GM18507 (cell line): ENCODE data around the gene NUDT19.
"Not testable (repeated sequence)": the region's sequence is repeated elsewhere in the genome, so short reads cannot be mapped to it uniquely, and the experiment has no call there.

Experiments
- DNase-seq: peaks from one replicate; pipeline ENCODE4 v3.0.0; 2011; ENCODE audit warnings: low read depth; ENCODE audit not compliant: insufficient read length; ENCODE audit errors: extremely low spot score
- FAIRE-seq: peaks from 2 replicates; lab custom pipeline; 2011; peaks lifted over from hg19 to GRCh38; lab: Jason Lieb, UNC

Gene NUDT19

DNA sequence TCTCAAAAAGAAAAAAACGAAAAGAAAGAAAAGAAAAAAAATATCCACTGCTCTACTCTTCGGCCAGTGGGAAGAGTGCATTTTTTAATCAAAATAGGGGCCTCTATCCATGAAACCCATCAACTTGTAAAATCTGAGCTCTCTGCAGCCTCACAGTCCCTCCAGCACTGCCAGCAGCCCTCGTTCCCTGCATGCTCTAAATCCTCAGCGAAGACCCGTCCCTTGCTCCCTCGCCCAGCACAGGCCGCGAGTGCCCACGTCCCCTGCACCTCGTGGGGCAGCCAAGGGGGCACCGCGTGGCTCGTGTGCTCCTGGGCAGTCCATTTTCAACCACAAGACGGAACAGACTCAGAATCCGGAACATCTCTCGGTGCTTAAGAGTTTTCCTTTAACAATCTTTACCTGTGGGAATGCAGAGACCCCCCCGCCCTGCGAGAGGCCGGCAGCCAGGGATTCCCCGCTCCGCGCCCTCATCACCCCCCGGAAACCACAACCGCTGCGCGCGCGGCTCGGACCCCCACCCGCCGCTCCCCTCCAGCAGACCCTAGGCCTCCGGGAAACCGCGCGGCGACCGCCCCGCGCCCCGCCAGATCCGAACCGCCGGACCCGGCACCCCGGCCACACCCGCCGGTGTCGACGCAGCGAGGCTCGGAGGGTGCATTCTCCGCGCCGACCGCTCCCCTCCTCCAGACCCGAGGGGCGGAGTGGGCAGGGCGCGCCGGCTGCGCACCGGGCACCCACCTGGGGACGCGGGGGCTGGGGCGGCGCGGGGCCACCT, 17.3 kb upstream of the NUDT19 start:
- DNase-seq (peak; percentile 28), FAIRE-seq (no peak)

DNA sequence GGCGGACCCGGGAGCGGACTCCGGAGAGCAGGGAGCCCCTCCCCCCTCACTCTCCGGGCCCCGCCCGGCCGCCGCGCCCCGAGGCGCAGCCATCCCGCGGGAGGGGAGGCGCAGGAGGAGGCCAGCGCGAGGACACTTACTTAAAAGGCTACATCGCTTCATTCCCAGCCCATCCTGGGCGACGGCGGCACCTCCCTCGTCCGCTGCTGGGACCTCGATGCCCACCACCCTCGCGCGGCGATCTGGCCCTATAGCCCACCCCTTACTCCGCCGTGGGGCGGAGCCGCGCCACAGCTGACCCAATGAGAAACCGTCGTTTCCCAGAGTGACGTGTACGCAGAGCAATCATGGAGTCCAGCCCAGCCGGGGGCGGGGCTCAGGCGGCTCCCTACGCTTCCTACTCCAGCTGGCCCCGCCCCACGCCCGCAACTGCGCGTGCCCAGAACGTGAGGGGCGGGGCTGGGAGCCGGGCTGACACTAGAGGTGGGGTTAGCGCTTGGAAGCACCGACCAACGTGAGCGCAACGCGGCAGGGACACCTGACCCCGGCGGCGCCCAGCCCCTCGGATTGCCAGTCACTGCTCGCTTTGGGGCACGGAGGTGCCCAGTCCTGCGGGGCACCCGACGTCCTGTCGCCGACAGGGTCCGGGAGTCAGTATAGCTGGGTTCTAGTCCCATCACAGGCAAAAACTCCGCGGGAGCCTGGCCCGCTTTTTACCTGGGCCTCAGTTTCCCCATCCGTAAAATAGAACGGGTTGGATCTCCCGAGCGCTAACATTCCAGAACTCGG, 16.5 kb upstream of the NUDT19 start, which contains the start of gene ANKRD27:
Gene ANKRD27 (minus strand): TSS at position 250 of the 789 bp plus-strand sequence. CDS start 16,165 bp downstream, outside the sequence.
- DNase-seq (peak; percentile 98), FAIRE-seq (peak; percentile 95)

DNA sequence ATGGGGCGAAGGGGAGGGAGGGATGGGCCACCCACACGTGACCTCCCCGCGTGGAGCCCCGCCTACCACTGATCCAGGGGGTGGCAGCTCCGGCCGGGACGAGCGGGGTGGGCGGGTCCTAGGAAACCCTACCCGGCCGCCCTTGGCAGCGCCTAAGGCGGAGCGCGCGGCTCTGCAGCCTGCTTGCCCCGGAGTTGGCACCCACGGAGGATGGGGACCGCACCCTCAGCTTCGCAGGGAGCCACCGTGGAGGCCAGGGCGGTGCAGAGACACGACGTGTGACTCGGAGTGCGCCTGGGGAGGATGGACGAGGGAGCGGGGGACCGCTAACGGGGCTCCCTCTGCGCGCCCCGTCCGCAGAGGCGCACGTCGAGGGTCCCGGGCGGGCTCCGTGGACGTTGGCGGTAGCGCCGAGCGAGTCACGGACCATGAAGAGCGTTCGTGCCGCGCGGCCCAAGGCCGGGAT, 15.9 kb upstream of the NUDT19 start, which contains the start of gene RGS9BP:
Gene RGS9BP (plus strand): TSS at position 129 of the 466 bp plus-strand sequence. CDS start 416 bp downstream, outside the sequence.
- FAIRE-seq, result no peak
- DNase-seq, result no peak

DNA sequence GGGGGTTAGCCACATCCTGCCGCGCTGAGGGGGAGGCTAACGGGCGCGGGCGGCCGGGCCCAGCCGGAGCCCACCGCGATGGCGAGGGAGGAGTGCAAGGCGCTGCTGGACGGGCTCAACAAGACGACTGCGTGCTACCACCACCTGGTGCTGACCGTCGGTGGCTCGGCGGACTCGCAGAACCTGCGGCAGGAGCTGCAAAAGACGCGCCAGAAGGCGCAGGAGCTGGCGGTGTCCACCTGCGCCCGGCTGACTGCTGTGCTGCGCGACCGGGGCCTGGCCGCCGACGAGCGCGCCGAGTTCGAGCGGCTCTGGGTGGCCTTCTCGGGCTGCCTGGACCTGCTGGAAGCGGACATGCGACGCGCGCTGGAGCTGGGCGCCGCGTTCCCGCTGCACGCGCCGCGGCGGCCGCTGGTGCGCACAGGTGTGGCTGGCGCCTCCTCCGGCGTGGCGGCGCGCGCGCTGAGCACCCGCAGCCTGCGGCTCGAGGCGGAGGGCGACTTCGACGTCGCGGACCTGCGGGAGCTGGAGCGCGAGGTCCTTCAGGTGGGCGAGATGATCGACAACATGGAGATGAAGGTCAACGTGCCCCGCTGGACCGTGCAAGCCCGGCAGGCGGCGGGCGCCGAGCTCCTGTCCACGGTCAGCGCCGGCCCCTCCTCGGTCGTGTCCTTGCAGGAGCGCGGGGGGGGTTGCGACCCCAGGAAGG, 15.3 kb upstream of the NUDT19 start:
- DNase-seq (no peak), FAIRE-seq (no peak)

DNA sequence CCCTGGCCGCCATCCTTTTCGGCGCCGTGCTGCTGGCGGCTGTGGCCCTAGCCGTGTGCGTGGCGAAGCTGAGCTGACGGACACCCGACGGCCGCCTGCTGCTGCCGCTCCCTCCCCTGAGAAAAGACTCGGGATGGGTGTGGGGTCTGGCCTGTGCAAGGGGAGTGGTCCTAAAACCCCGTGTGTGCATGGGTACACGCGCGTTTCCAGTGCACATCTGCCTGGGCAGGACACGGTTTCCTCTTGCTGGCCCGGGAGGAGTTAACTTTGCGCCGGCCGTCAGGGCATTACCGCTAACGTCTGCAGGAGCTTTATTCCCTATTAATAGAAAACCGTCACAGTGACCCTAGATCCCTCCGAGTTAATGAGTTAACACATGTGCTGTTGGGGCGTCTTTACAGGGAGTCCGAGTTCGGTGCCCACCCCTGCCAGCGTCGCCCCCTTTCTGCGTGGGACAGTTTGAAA, 14.7 kb upstream of the NUDT19 start:
- DNase-seq, result no peak
- FAIRE-seq, result no peak

DNA sequence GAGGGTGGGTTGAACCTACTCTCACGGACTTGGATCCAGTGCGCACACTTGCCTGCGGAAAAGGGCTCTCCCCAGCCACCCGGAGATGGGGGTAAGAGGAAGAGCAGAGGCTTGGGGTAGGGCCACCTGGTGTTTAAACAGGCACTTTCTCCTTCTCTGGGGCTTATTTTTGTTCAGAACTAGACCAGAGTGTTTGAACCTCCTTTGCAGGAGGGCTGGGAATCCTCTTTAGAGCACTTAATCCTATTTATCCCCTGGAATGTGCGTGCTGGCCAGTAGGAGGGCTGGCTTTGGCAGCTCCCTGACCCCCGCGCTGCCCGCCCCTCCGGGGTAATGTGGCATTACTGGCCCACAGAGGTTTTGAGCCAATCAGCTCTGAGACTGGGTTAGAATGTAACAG, 14.0 kb upstream of the NUDT19 start:
- FAIRE-seq (no peak), DNase-seq (no peak)

DNA sequence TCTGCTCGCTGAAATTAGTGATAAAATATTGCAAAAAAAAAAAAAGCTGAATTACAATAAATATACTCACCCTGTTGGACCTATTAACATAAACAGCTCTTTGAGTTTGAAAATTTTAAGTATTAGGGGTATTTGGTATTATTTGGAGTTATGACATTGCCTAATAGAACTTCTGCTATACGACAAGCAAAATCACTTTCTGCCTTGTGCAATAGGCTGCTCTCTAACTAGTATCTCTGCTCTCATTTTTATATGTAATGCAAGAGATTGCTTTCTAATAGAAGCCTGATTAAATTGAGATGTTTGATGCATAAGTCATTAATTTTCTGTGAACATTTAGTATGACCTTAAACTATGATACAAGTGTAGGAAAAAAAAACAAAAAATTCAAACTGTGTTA, 10.6 kb upstream of the NUDT19 start:
- FAIRE-seq (no peak), DNase-seq (no peak)

DNA sequence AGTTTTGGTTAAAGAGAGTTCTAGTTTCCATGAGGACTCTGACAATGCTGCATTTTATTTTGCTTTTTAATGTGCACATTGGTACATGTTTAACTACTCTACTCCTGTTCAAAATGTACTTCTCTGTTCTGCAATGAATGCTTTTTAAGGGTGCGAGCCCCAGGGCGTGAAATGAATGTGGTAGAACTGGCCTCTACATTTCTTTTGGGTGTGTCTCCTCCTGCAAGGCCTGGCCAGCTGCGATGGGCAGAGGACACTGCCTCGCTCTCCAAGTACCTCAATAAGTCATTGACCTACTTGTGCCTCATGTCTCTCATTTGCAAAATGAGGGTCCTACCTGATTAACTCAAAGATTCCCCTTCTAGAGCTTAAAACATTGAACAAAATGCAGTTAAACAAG, 9.3 kb upstream of the NUDT19 start:
- DNase-seq (no peak), FAIRE-seq (no peak)

DNA sequence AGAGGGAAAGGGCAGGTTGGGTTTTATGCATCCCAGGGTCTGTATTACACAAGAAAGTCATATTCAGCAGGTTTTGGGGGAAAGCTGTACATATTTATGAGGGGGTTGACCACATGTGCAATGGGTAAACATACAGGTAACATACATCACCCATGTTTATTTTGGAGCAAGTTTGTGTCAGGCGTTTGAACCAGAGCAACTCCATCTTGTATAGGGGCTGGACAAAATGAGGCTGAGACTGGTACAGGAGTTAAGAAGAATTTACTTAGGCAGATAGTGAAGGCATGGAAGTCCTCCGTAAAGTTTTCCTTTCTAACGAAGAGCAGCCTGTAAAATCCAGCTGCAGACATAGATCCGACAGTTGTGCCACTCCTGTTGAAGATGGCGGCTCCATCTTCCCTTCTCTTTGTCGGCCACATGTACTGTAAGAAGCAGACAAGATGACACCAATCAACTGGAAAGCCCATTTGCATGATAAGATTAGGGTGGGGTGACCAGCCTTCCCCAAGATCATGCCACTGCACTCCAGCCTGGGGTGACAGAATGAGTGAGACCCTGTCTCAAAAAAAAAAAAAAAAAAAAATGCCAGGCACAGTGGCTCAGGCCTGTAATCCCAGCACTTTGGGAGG, 4.7 kb upstream of the NUDT19 start:
- DNase-seq (no peak), FAIRE-seq (no peak)

DNA sequence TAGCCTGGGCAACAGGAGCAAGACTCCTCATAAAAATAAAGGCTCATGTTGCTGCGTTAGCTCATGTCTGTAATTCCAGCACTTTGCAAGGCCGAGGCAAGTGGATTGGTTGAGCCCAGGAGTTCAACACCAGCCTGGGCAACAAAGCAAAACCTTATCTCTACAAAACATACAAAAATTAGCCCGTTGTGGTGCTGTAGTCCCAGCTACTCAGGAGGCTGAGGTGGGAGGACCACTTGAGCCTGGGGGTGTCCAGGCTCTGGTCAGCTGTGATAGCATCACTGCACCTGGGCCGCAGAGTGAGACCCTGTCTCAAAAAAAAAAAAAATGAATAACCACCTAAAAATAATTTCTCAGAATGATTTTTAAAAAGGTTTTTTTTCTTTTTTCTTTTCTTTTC, 3.9 kb upstream of the NUDT19 start:
- FAIRE-seq, result no peak
- no peak for DNase-seq

DNA sequence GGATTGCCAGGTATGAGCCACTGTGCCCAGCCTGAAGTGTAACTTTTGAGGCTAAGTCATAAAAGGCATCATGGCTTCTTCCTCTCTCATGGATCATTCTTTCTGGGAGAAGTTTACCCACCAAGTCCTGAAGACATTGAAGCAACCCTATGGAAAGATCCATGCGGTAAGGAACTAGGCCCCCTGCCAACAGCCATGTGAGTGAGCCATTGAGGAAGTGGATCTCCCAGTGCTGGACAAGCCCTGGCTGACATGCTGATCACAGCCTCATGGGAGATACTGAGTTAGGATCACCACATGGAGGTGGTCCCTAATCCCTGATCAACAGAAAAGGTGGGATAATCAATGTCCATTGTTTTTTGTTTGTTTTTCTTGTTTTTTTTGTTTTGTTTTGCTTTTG, 3.3 kb upstream of the NUDT19 start:
- DNase-seq, result no peak
- no peak for FAIRE-seq

DNA sequence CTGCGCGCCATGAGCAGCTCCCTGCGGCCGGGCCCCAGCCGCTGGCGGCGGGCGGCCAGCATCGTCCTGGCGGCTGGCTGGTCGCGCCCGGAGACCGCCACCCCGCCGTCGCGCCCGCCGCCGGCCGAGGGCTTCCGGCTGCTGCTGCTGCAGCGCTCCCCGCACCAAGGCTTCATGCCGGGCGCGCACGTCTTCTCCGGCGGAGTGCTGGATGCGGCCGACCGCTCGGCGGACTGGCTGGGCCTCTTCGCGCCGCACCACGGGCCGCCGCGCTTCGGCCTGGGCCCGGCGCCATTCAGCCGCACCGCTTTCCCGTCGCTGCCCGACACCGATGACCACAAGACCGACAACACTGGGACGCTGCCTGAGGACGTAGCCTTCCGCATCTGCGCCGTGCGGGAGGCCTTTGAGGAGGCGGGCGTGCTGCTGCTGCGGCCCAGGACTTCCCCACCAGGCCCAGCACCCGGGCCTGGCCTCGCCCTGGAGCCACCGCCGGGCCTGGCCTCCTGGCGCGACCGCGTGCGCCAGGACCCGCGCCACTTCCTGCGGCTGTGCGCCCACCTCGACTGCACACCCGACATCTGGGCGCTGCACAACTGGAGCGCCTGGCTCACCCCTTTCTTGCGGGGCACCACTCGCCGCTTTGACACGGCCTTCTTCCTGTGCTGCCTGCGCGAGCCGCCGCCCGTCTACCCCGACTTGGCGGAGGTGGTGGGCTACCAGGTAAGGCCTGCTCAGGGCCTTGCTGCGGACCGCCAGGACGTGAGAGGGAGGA, 518 bp downstream of the NUDT19 start:
- DNase-seq, result no peak
- no peak for FAIRE-seq

DNA sequence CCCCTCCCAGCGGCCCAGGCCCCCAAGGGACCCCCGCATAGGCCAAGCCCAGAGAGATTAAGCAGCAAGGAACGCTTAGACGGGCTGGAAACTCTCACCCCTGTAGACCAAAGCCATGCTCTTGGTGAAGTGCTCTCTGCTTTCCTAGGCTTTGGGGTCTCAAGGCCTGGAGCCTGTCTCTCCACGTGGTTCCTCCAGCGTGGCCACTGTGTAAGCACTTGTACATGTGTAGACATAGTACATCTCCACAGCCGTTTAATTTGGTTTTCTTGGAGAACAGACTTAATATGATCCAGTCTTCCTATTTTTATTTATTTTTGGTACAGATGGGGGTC, 1.1 kb downstream of the NUDT19 start:
- DNase-seq (no peak), FAIRE-seq (no peak)

DNA sequence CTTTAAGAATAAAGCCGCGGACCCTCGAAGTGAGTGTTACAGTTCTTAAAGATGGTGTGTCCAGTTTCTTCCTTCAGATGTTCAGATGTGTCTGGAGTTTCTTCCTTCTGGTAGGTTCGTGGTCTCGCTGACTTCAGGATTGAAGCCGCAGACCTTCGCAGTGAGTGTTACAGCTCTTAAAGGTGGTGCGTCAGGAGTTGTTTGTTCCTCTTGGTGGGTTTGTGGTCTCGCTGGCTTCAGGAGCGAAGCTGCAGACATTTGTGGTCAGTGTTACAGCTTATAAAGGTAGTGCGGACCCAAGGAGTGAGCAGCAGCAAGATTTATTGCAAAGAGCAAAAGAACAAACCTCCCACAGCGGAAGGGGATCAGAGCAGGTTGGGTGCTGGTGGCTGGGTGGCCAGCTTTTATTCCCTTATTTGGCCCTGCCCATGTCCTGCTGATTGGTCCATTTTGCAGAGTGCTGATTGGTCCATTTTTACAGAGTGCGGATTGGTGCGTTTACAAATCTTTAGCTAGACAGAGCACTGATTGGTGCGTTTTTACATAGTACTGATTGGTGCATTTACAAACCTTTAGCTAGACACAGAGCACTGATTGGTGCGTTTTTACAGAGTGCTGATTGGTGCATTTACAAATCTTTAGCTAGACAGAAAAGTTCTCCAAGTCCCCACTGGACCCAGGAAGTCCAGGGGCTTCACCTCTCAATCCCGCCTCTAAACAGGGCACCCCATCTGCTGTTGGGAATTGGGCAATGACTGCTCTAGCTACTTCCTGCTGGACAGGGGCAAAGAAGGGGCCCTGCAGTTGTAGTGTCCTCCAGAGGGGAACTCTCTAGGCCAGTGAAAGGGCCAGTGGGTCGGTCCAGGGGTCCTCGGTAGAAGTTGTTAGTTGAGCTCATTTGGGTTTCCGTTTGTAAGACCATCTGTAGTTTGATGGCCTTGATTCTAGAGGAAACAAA, 1.8 kb downstream of the NUDT19 start:
- not testable (repeated sequence) for FAIRE-seq, DNase-seq

DNA sequence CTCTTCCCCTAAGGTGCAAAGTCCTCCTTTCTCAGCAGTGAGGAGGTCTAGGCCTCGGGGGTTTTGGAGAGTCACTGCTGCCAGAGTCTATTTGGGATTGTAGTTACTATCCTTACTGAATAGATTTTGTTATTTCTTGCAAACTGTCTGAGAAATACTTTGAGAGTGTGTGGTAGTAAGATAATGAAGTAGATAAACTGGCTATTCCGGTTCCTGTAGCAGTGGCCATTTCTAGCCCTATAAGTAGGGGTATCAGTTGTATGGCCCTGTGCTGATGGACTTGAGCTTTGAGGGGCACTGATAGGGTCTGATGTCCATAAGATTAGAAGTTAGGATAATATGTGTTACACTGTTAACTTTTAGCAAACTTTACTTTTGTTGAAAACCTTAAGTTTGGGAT, 2.7 kb downstream of the NUDT19 start:
- DNase-seq, FAIRE-seq: not testable (repeated sequence)

DNA sequence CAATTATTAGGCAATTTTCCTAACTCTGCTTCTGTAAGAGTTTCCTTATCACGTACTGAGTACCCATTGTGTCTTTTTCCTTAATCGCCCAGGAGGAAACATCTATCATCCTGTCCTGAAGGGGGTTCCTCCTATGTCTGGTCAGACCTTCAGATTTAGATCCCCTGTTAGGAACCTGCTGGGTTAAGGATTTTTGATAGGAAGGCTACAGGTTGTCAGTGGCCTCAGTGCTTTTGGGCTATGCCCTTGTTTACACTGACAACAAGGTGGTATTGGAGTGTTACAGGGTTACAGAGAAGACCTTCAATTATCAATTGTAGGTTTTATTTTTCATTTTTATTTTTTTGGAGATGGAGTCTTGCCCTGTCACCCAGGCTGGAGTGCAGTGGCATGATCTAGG, 3.2 kb downstream of the NUDT19 start:
- DNase-seq, FAIRE-seq: not testable (repeated sequence)

DNA sequence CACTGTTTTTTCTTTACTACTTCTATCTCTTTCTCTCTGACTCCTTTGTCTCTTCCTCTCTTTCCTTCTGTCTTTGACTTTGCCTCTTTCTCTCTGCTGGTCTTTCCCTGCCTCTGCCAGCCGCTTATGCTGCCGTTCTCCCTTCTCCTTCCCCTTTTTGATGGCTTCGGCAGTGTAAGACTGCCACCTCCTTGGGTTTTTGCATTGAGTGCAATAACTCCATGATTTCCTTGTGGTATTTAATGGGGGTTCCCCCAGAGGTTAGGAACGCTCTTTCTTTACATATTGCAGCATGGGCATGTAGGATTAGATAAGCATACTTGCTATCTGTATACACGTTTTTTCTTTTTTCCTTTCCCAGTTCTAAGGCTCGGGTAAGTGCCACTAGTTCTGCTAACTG, 3.9 kb downstream of the NUDT19 start:
- DNase-seq, FAIRE-seq: not testable (repeated sequence)

DNA sequence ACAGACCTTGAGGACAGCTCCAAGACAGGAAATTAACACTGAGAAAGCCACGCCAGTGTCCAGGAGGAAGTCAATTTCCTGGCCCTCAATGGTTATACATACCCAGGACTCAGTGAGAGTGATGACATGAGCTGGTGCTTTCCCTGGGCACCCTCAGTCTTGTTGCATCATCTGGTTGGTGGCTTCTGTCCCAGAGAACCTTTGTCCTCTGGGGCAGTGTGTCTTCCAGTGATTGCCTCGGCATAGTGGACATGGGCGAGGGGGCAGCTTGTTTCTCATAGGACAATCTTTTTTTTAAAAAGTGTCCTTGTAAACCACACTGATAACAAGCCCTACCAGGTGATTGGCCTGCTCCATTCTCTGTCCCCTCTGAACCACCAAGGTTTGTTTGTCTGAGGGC, 5.2 kb downstream of the NUDT19 start:
- not testable (repeated sequence) for DNase-seq, FAIRE-seq
